ENCODE data around the gene PLXNA2. TPM values are rescaled to one million over a fixed set of nuclear protein-coding genes. Genes with fewer than 3 reads are reported as not detected.

PLXNA2 gene
- total and polyA plus RNA-seq, 2 of the 8 experiments (the other 6 are each of a cell fraction or from before 2014, with no cell fraction given), result 0.33 to 1.5 TPM

DNA sequence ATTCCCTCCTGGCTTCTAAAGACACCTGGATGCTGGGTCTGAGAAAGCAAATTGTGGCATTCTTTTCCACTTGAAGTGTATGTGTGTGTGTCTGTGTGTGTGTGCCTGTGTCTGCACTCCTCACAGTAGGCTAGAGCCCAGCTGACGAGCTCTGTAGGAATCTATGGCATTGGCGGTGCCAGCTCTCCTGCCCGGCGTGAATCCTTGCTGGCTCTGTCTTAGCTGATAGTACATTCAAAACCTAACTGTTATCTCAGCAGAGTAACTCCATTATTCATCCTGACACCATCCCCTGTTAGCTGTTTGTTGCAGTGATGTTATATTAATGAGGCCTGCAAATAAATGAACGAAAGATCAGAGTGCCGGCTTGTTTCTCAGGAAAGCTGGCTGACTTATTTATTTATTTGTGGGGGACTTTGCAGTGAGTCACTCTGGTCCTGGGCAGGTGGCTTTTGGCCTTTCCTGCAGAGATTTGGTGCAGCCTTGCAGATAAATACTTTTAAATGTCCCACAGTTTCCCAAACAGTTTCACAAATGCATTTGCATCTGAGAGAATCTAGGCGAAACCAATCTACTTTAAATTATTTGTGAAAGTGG, 172.7 kb downstream of the PLXNA2 start (continued):
- no peak for TF ChIP-seq SIN3A (conservative IDR thresholded peaks at IDR 0.05 in 1 of 2, IDR thresholded peaks at IDR 0.05 in 1 of 2; ENCODE audit: low read depth in 1 of 2, low read length in 2 of 2)
